Measurements from ENCODE around the gene IPCEF1. TPM values are rescaled to one million over a fixed set of nuclear protein-coding genes. Genes with fewer than 3 reads are reported as not detected.

IPCEF1 gene
- polyA plus RNA-seq, 1 donor, result 2.2 TPM

- Histone ChIP-seq H3K4me1 (ENCODE audit: control insufficient read depth, insufficient read depth, low read length) (no peaks in the 10 kb centered on the region), H3K9me3 (ENCODE audit: control insufficient read depth, low read depth, low read length) (no peaks in the 10 kb centered on the region), H3K4me3 (ENCODE audit: low read length) (no peak overlapping the region), H3K27ac (ENCODE audit: low read length) (no peak overlapping the region), H3K36me3 (ENCODE audit: control insufficient read depth, insufficient read depth, low read length) (no peaks in the 10 kb centered on the region), H3K27me3 (ENCODE audit: control insufficient read depth, insufficient read depth, low read length) (no peaks in the 10 kb centered on the region)
- WGBS (ENCODE audit: insufficient coverage, low lambda C conversion rate), result 79% methylated on average over 4 of the region's 7 CpGs
- no peak for DNase-seq
Measured at GRCh38 chr6:154227862-154228520, 128.6 kb downstream of the IPCEF1 start.

DNA sequence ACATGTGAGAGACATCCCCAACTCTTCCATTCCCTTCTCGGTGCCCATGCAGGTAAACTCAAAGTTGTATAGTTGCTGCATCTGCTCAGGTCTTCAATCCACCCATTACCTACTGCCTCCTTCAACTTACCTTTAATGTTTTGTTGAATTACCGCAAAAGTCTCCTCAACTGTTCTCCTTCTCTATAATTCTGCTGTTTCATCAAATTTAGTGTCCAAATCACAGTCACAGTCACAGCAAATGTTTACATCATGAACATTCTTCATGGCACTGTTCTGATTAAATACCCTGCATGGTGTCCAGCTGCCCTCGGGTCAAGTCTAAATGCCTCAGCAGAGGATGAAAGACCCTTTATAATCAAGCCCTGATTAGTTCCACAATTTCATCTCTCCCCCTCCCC is 130.1 kb downstream of the IPCEF1 start:
- Histone ChIP-seq H3K4me1 (ENCODE audit: control insufficient read depth, insufficient read depth, low read length) (no peaks in the 10 kb centered on the region), H3K4me3 (ENCODE audit: low read length) (no peak overlapping the region)
- WGBS (ENCODE audit: insufficient coverage, low lambda C conversion rate), result 100% methylated on average over 1 of the region's 3 CpGs

DNA sequence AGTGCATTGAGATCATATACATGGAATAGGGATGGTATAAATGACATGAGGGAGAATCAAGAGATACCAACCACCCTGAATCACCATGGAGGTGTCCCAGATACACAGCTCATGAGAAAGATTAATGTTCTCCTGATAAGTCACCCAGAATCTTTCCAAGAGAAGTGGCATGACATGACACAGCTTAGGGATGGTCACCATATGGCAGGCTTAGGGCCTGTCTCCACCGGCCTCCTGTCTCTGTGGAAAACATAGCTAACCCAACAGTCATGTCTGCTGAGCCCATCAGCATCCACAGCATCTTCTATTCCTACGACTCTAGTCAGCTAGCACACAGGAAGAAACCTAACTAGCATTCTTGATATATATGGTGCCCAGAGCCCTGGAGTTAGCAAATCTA is 133.3 kb downstream of the IPCEF1 start:
- Histone ChIP-seq H3K4me1 (ENCODE audit: control insufficient read depth, insufficient read depth, low read length) (no peaks in the 10 kb centered on the region), H3K27me3 (ENCODE audit: control insufficient read depth, insufficient read depth, low read length) (no peaks in the 10 kb centered on the region), H3K9me3 (ENCODE audit: control insufficient read depth, low read depth, low read length) (no peaks in the 10 kb centered on the region), H3K36me3 (ENCODE audit: control insufficient read depth, insufficient read depth, low read length) (no peaks in the 10 kb centered on the region), H3K27ac (ENCODE audit: low read length) (no peak overlapping the region), H3K4me3 (ENCODE audit: low read length) (no peak overlapping the region)
- no peak for DNase-seq
- no CpG with 5 or more reads among the region's 2 CpGs for WGBS (ENCODE audit: insufficient coverage, low lambda C conversion rate)

More for the DNA sequence above, 130.1 kb downstream of the IPCEF1 start:
- Histone ChIP-seq H3K36me3 (ENCODE audit: control insufficient read depth, insufficient read depth, low read length) (no peaks in the 10 kb centered on the region), H3K9me3 (ENCODE audit: control insufficient read depth, low read depth, low read length) (no peaks in the 10 kb centered on the region), H3K27me3 (ENCODE audit: control insufficient read depth, insufficient read depth, low read length) (no peaks in the 10 kb centered on the region), H3K27ac (ENCODE audit: low read length) (no peak overlapping the region)
- no peak for DNase-seq

DNA sequence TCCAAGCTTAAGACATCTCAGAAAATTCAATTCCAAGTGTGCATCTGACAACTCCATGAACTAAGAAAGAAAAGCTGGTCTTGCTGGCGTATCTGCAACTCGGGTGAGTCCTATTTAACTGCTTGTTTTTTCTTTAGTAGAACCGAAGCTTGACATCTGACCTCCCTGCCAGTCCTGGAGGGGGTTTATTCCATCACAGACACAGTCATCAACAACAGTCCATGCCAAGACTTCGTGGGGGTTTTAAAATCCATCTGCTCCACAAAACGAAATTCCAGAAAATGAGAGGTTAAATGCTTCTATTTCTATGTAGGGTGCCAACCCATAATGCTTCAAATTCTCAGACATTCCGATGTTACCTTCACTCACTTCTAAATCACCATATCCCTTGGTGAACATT is 133.9 kb downstream of the IPCEF1 start:
- Histone ChIP-seq H3K4me3 (ENCODE audit: low read length) (no peak overlapping the region), H3K27me3 (ENCODE audit: control insufficient read depth, insufficient read depth, low read length) (no peaks in the 10 kb centered on the region), H3K9me3 (ENCODE audit: control insufficient read depth, low read depth, low read length) (no peaks in the 10 kb centered on the region), H3K36me3 (ENCODE audit: control insufficient read depth, insufficient read depth, low read length) (no peaks in the 10 kb centered on the region), H3K4me1 (ENCODE audit: control insufficient read depth, insufficient read depth, low read length) (no peaks in the 10 kb centered on the region), H3K27ac (ENCODE audit: low read length) (no peak overlapping the region)
- 60% methylated on average over 1 of the region's 6 CpGs for WGBS (ENCODE audit: insufficient coverage, low lambda C conversion rate)
- no peak for DNase-seq

DNA sequence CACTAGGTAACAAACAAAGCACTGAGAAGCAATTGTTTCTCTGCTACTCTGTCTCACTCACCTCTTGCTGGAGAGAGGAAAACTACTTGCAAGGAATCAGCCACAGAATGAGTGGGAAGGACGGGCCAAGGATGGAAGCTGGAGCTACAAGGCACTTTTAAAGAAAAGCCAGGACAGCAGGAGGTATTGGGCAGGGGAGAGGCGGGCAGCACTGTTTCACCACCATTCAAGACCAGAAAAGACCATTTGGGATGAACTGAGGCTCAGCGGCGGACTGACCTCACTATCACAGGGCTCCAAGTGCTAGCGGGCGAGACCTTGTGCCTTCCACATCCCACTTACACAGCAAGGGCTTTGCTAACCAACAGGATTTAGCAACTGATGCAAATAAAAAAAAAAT is 137.4 kb downstream of the IPCEF1 start:
- H3K9me3 ChIP-seq (ENCODE audit: control insufficient read depth, low read depth, low read length), result no peaks in the 10 kb centered on the region
- no peak for DNase-seq
- WGBS (ENCODE audit: insufficient coverage, low lambda C conversion rate), result no CpG with 5 or more reads among the region's 6 CpGs
- no peak overlapping the region for H3K27ac ChIP-seq (ENCODE audit: low read length)
- no peaks in the 10 kb centered on the region for H3K27me3 ChIP-seq (ENCODE audit: control insufficient read depth, insufficient read depth, low read length)
- no peak overlapping the region for H3K4me3 ChIP-seq (ENCODE audit: low read length)
- no peaks in the 10 kb centered on the region for H3K36me3 ChIP-seq (ENCODE audit: control insufficient read depth, insufficient read depth, low read length)
- no peaks in the 10 kb centered on the region for H3K4me1 ChIP-seq (ENCODE audit: control insufficient read depth, insufficient read depth, low read length)

DNA sequence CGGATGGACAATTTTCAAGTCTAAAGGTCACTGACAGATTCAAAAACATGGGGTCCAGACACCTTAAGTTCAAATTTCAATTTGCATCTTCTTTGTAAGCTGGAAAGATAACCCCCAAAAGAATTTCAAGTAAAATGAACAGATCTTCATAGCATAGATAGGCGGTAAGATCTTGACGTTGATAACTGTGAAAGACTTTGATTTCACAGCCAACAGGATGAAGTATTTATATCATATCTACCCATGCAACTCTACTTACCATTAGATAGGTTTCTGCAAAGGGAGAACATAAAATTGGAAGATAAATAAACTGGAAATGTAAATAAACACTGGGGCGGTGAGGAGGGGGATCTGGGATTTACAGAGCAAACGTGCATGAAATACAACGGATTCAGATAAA is 137.8 kb downstream of the IPCEF1 start:
- Histone ChIP-seq H3K9me3 (ENCODE audit: control insufficient read depth, low read depth, low read length) (no peaks in the 10 kb centered on the region), H3K27ac (ENCODE audit: low read length) (no peak overlapping the region), H3K27me3 (ENCODE audit: control insufficient read depth, insufficient read depth, low read length) (no peaks in the 10 kb centered on the region), H3K36me3 (ENCODE audit: control insufficient read depth, insufficient read depth, low read length) (no peaks in the 10 kb centered on the region), H3K4me3 (ENCODE audit: low read length) (no peak overlapping the region), H3K4me1 (ENCODE audit: control insufficient read depth, insufficient read depth, low read length) (no peaks in the 10 kb centered on the region)
- 40% methylated on average over 1 of the region's 6 CpGs for WGBS (ENCODE audit: insufficient coverage, low lambda C conversion rate)
- DNase-seq, result no peak

- no peak overlapping the region for H3K4me3 ChIP-seq (ENCODE audit: low read length)
- H3K36me3 ChIP-seq (ENCODE audit: control insufficient read depth, insufficient read depth, low read length), result no peaks in the 10 kb centered on the region
- H3K9me3 ChIP-seq (ENCODE audit: control insufficient read depth, low read depth, low read length), result no peaks in the 10 kb centered on the region
- no peaks in the 10 kb centered on the region for H3K27me3 ChIP-seq (ENCODE audit: control insufficient read depth, insufficient read depth, low read length)
- no peaks in the 10 kb centered on the region for H3K4me1 ChIP-seq (ENCODE audit: control insufficient read depth, insufficient read depth, low read length)
- WGBS (ENCODE audit: insufficient coverage, low lambda C conversion rate), result 92% methylated on average over 2 of the region's 6 CpGs
- no peak overlapping the region for H3K27ac ChIP-seq (ENCODE audit: low read length)
- DNase-seq, result no peak
Measured at GRCh38 chr6:154218301-154218700, 138.3 kb downstream of the IPCEF1 start.

GRCh38 chr6:154213782-154214181 is 142.8 kb downstream of the IPCEF1 start:
- Histone ChIP-seq H3K27me3 (ENCODE audit: control insufficient read depth, insufficient read depth, low read length) (no peaks in the 10 kb centered on the region), H3K27ac (ENCODE audit: low read length) (no peak overlapping the region), H3K36me3 (ENCODE audit: control insufficient read depth, insufficient read depth, low read length) (no peaks in the 10 kb centered on the region), H3K4me1 (ENCODE audit: control insufficient read depth, insufficient read depth, low read length) (no peaks in the 10 kb centered on the region), H3K9me3 (ENCODE audit: control insufficient read depth, low read depth, low read length) (no peaks in the 10 kb centered on the region), H3K4me3 (ENCODE audit: low read length) (no peak overlapping the region)
- DNase-seq, result no peak
- no CpG with 5 or more reads among the region's 3 CpGs for WGBS (ENCODE audit: insufficient coverage, low lambda C conversion rate)

- Histone ChIP-seq H3K9me3 (ENCODE audit: control insufficient read depth, low read depth, low read length) (no peaks in the 10 kb centered on the region), H3K36me3 (ENCODE audit: control insufficient read depth, insufficient read depth, low read length) (no peaks in the 10 kb centered on the region), H3K4me3 (ENCODE audit: low read length) (no peak overlapping the region), H3K27ac (ENCODE audit: low read length) (no peak overlapping the region), H3K27me3 (ENCODE audit: control insufficient read depth, insufficient read depth, low read length) (no peaks in the 10 kb centered on the region), H3K4me1 (ENCODE audit: control insufficient read depth, insufficient read depth, low read length) (no peaks in the 10 kb centered on the region)
- DNase-seq, result no peak
Measured at GRCh38 chr6:154210678-154211077, 145.9 kb downstream of the IPCEF1 start.

- Histone ChIP-seq H3K27me3 (ENCODE audit: control insufficient read depth, insufficient read depth, low read length) (no peaks in the 10 kb centered on the region), H3K27ac (ENCODE audit: low read length) (no peak overlapping the region), H3K4me1 (ENCODE audit: control insufficient read depth, insufficient read depth, low read length) (no peaks in the 10 kb centered on the region), H3K4me3 (ENCODE audit: low read length) (no peak overlapping the region), H3K9me3 (ENCODE audit: control insufficient read depth, low read depth, low read length) (no peaks in the 10 kb centered on the region), H3K36me3 (ENCODE audit: control insufficient read depth, insufficient read depth, low read length) (no peaks in the 10 kb centered on the region)
- DNase-seq, result no peak
- WGBS (ENCODE audit: insufficient coverage, low lambda C conversion rate), result 71% methylated on average over 2 of the region's 3 CpGs
Measured at GRCh38 chr6:154209555-154209954, 147.0 kb downstream of the IPCEF1 start.

GRCh38 chr6:154206996-154207395 is 149.6 kb downstream of the IPCEF1 start:
- no peak overlapping the region for H3K27ac ChIP-seq (ENCODE audit: low read length)

More at GRCh38 chr6:154206996-154207395, 149.6 kb downstream of the IPCEF1 start:
- WGBS (ENCODE audit: insufficient coverage, low lambda C conversion rate), result 74% methylated on average over 3 of the region's 4 CpGs
- no peak for DNase-seq
- Histone ChIP-seq H3K4me3 (ENCODE audit: low read length) (no peak overlapping the region), H3K4me1 (ENCODE audit: control insufficient read depth, insufficient read depth, low read length) (no peaks in the 10 kb centered on the region), H3K36me3 (ENCODE audit: control insufficient read depth, insufficient read depth, low read length) (no peaks in the 10 kb centered on the region), H3K27me3 (ENCODE audit: control insufficient read depth, insufficient read depth, low read length) (no peaks in the 10 kb centered on the region), H3K9me3 (ENCODE audit: control insufficient read depth, low read depth, low read length) (no peaks in the 10 kb centered on the region)
